ENCODE measurements around the gene FAM107B.
"Not testable (repeated sequence)": the region's sequence is repeated elsewhere in the genome, so short reads cannot be mapped to it uniquely, and the experiment has no call there.

FAM107B gene

GRCh38 chr10:14667280-14667679 lies 107.4 kb downstream of the FAM107B start:
- no peak for DNase-seq (ENCODE audit: low read depth in 1 of 2, low spot score in 1 of 2)

GRCh38 chr10:14665865-14666857 lies 108.5 kb downstream of the FAM107B start:
- no peak for DNase-seq (ENCODE audit: low read depth in 1 of 2, low spot score in 1 of 2)

- DNase-seq (ENCODE audit: low read depth in 1 of 2, low spot score in 1 of 2): no peak
Measured at GRCh38 chr10:14665304-14665703, 109.4 kb downstream of the FAM107B start.

GRCh38 chr10:14664345-14664744 lies 110.4 kb downstream of the FAM107B start:
- DNase-seq (ENCODE audit: low read depth in 1 of 2, low spot score in 1 of 2): no peak

GRCh38 chr10:14661818-14662217 lies 112.9 kb downstream of the FAM107B start:
- DNase-seq (ENCODE audit: low read depth in 1 of 2, low spot score in 1 of 2): no peak

GRCh38 chr10:14660831-14661230 lies 113.9 kb downstream of the FAM107B start:
- DNase-seq (ENCODE audit: low read depth in 1 of 2, low spot score in 1 of 2): no peak

GRCh38 chr10:14659626-14660196 lies 115.0 kb downstream of the FAM107B start:
- peak; percentile 39 to 47 for DNase-seq (ENCODE audit: low read depth in 1 of 2, low spot score in 1 of 2)

- not testable (repeated sequence) for DNase-seq (ENCODE audit: low read depth in 1 of 2, low spot score in 1 of 2)
Measured at GRCh38 chr10:14659137-14659536, 115.6 kb downstream of the FAM107B start.

- no peak for DNase-seq (ENCODE audit: low read depth in 1 of 2, low spot score in 1 of 2)
Measured at GRCh38 chr10:14658331-14659127, 116.2 kb downstream of the FAM107B start.

- DNase-seq (ENCODE audit: low read depth in 1 of 2, low spot score in 1 of 2): no peak
Measured at GRCh38 chr10:14656052-14656730, 118.5 kb downstream of the FAM107B start.

GRCh38 chr10:14654821-14655382 lies 119.8 kb downstream of the FAM107B start:
- no peak for DNase-seq (ENCODE audit: low read depth in 1 of 2, low spot score in 1 of 2)

GRCh38 chr10:14653271-14654161 lies 121.2 kb downstream of the FAM107B start:
- no peak for DNase-seq (ENCODE audit: low read depth in 1 of 2, low spot score in 1 of 2)

GRCh38 chr10:14652816-14653215 lies 121.9 kb downstream of the FAM107B start:
- no peak for DNase-seq (ENCODE audit: low read depth in 1 of 2, low spot score in 1 of 2)

GRCh38 chr10:14652067-14652466 lies 122.6 kb downstream of the FAM107B start:
- DNase-seq (ENCODE audit: low read depth in 1 of 2, low spot score in 1 of 2): no peak

GRCh38 chr10:14649739-14650138 lies 125.0 kb downstream of the FAM107B start:
- no peak for DNase-seq (ENCODE audit: low read depth in 1 of 2, low spot score in 1 of 2)

- no peak for DNase-seq (ENCODE audit: low read depth in 1 of 2, low spot score in 1 of 2)
Measured at GRCh38 chr10:14648946-14649345, 125.8 kb downstream of the FAM107B start.

- peak; percentile 47 to 61 for DNase-seq (ENCODE audit: low read depth in 1 of 2, low spot score in 1 of 2)
Measured at GRCh38 chr10:14648005-14648765, 126.5 kb downstream of the FAM107B start.

- DNase-seq (ENCODE audit: low read depth in 1 of 2, low spot score in 1 of 2): no peak
Measured at GRCh38 chr10:14645239-14645960, 129.3 kb downstream of the FAM107B start.

Measured in activated CD4-positive, alpha-beta T cell treated with anti-CD3 and anti-CD28 coated beads, Interleukin-2, amount 50 U/mL, for 24 hours (primary cell).